Measurements from ENCODE around the gene TMEM258. TPM values are rescaled to one million over a fixed set of nuclear protein-coding genes. Genes with fewer than 3 reads are reported as not detected.
A peak's percentile ranks its signal among the peaks of the same experiment; 100 is the strongest.

Gene TMEM258
- total RNA-seq, 1 experiment from 2014 or later, result 201 TPM

DNA sequence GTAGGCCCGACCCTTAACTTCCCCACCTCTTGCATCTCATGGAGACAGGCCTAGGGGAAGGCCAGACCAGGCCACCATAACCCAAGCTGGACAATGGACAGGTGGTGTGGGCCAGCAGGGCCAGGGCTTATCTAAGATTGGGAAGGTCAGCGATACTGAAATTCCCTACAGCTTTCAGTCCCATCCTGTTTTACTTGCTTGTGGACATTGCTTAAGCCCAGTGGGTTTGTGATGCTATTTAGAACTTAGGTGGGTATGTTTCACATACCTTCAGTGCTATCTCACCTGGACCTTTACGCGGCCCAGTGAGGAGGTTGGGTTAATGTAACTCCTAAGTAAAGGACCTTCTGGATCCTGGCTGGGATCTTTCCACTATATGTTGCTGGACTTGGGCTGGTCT is 37.4 kb upstream of the TMEM258 start:
- H4K5ac ChIP-seq (ENCODE audit: insufficient read length, low read depth, low read length), result no peak overlapping the region
- no peak overlapping the region for H3K56ac ChIP-seq (ENCODE audit: insufficient read length, low read depth, low read length)
- H2AK5ac ChIP-seq (ENCODE audit: insufficient read length, low read length), result no peak overlapping the region
- peaks cover 38% of the 10 kb centered on the region; the same call in 1 of the 2 replicates for H3K79me2 ChIP-seq (ENCODE audit: insufficient read depth, low read length)
- H2BK15ac ChIP-seq (ENCODE audit: low read depth, low read length), result no peak overlapping the region
- peaks cover 2% of the 10 kb centered on the region for H3K79me1 ChIP-seq (ENCODE audit: insufficient read depth, low read depth, low read length, poor library complexity, severe bottlenecking)
- no peak overlapping the region; the same call in 1 of the 2 replicates for H3K14ac ChIP-seq (ENCODE audit: insufficient read depth, low read length)
- H3K23ac ChIP-seq (ENCODE audit: insufficient read length, low read depth, low read length), result no peak overlapping the region
- WGBS (ENCODE audit: extremely low coverage, insufficient read length, low lambda C conversion rate), result no CpG with 5 or more reads among the region's 4 CpGs
- no peak overlapping the region for H2AFZ ChIP-seq (ENCODE audit: low read length)
- TF ChIP-seq, protein P1, sequence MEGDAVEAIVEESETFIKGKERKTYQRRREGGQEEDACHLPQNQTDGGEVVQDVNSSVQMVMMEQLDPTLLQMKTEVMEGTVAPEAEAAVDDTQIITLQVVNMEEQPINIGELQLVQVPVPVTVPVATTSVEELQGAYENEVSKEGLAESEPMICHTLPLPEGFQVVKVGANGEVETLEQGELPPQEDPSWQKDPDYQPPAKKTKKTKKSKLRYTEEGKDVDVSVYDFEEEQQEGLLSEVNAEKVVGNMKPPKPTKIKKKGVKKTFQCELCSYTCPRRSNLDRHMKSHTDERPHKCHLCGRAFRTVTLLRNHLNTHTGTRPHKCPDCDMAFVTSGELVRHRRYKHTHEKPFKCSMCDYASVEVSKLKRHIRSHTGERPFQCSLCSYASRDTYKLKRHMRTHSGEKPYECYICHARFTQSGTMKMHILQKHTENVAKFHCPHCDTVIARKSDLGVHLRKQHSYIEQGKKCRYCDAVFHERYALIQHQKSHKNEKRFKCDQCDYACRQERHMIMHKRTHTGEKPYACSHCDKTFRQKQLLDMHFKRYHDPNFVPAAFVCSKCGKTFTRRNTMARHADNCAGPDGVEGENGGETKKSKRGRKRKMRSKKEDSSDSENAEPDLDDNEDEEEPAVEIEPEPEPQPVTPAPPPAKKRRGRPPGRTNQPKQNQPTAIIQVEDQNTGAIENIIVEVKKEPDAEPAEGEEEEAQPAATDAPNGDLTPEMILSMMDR (conservative IDR thresholded peaks at IDR 0.05), result no peak
- no peak overlapping the region for H3T11ph ChIP-seq (ENCODE audit: low read length)
- peaks cover 11% of the 10 kb centered on the region; the same call in 1 of the 2 replicates for H3K4me1 ChIP-seq (ENCODE audit: insufficient read depth, low read length)
- H3K27me3 ChIP-seq (ENCODE audit: insufficient read depth, low read length), result no peaks in the 10 kb centered on the region
- H2BK12ac ChIP-seq (ENCODE audit: insufficient read length, low read depth, low read length), result no peak overlapping the region
- H3K4ac ChIP-seq (ENCODE audit: low read depth, low read length), result no peak overlapping the region
- H3K36me3 Mint-ChIP-seq (ENCODE audit: insufficient read depth in 1 of 3, low read depth in 3 of 3), result peaks cover 19 to 32% (median 30%) of the 10 kb centered on the region in 3 experiments; a peak in 6 of 7 replicates
- peaks cover 16% of the 10 kb centered on the region for H3K23me2 ChIP-seq (ENCODE audit: insufficient read length, low read depth, low read length, poor library complexity, severe bottlenecking)
- no peaks in the 10 kb centered on the region for H3K9me3 Mint-ChIP-seq
- peaks cover 63 to 64% of the 10 kb centered on the region in 2 experiments for H3K4me1 Mint-ChIP-seq
- DNase-seq, result no peak
- H4K20me1 ChIP-seq (ENCODE audit: control insufficient read depth, insufficient read depth, insufficient read length), result no peaks in the 10 kb centered on the region
- no peak overlapping the region for H4K8ac ChIP-seq (replicated peaks; ENCODE audit: insufficient read length, low read depth, low read length)
- H2BK5ac ChIP-seq (ENCODE audit: insufficient read length, low read length), result no peak overlapping the region
- H3K9ac ChIP-seq (ENCODE audit: extremely low read depth, insufficient read length, low read length), result peak overlapping the region; percentile 54
- H3K9me3 ChIP-seq (ENCODE audit: control insufficient read depth, low read depth, low read length), result no peaks in the 10 kb centered on the region
- no peaks in the 10 kb centered on the region for H3K27me3 Mint-ChIP-seq (ENCODE audit: low read depth)
- no peak overlapping the region for H3K27ac ChIP-seq (ENCODE audit: insufficient read length, low read depth, low read length)
- H3K4me3 Mint-ChIP-seq, result peak overlapping the region; percentile 91 to 93
- peak overlapping the region; percentile 96 for H3K4me2 ChIP-seq (ENCODE audit: insufficient read depth, insufficient read length, low read length)
- H2BK120ac ChIP-seq (ENCODE audit: low read depth, low read length, poor library complexity, severe bottlenecking), result no peak overlapping the region
- peak overlapping the region in 1 of 3 experiments; percentile 99; a peak in 2 of 7 replicates for H3K27ac Mint-ChIP-seq
- no peak overlapping the region for H3K18ac ChIP-seq (ENCODE audit: insufficient read length, low read depth, low read length)
- no peak overlapping the region for H4K91ac ChIP-seq (ENCODE audit: insufficient read length, low read depth, low read length)
- no peak overlapping the region for H2BK20ac ChIP-seq (ENCODE audit: low read depth, low read length, poor library complexity, severe bottlenecking)
